Thoracic aorta (tissue), 2 donors: ENCODE results near the gene MPC1L. TPM values are rescaled to one million over a fixed set of nuclear protein-coding genes. Genes with fewer than 3 reads are reported as not detected.

Experiments used
- ATAC-seq: fragments of 150-250 bp; one replicate; pipeline ENCODE4 v1.8.0; 2017; ENCODE audit warnings: low read depth; ENCODE audit not compliant: insufficient number of reproducible peaks, low FRiP score
- DNase-seq: peaks from one replicate; pipeline ENCODE4 v3.0.0-alpha.2; 2020; ENCODE audit warnings: low spot score
- H3K27ac ChIP-seq, 2 donors: fragments of 200-600 bp; sonication (generic); 1 replicate in 1 of 2; 2 replicates in 1 of 2; pipeline ENCODE4 v1.5.1; 2016; ENCODE audit warnings: mild to moderate bottlenecking in 2 of 2, moderate library complexity in 2 of 2
- H3K27me3 ChIP-seq: fragments of 200-600 bp; sonication (generic); replicated peaks from 2 replicates; pipeline ENCODE4 v1.6.0; 2016; ENCODE audit warnings: mild to moderate bottlenecking; ENCODE audit not compliant: insufficient read depth
- H3K36me3 ChIP-seq: fragments of 200-600 bp; sonication (generic); one replicate; pipeline ENCODE4 v1.5.1; 2016
- H3K4me1 ChIP-seq, 2 donors: fragments of 200-600 bp; sonication (generic); 1 replicate in 1 of 2; 2 replicates in 1 of 2; pipeline versions ENCODE4 v1.5.1 to v1.6.0; 2016; ENCODE audit warnings: low read depth in 2 of 2, mild to moderate bottlenecking in 1 of 2; ENCODE audit not compliant: control insufficient read depth in 1 of 2
- H3K4me3 ChIP-seq: fragments of 200-600 bp; sonication (generic); 2 replicates; pipeline ENCODE4 v1.5.1; 2016; ENCODE audit warnings: mild to moderate bottlenecking
- H3K9me3 ChIP-seq: fragments of 200-600 bp; sonication (generic); 2 replicates; pipeline ENCODE4 v1.5.1; 2016
- total RNA-seq, 2 donors: library from RNA; depleted of rRNA; stranded (reverse); fragments of >200 nt; gene quantifications; one replicate each; pipeline versions ENCODE4 v1.1.0 to v1.2.3, GENCODE V29; 2016
- TF ChIP-seq, protein P1 (sequence below): fragments of 200-600 bp; sonication (generic); IDR thresholded peaks from one replicate; pipeline ENCODE4 v1.5.1; 2019; ENCODE audit warnings: antibody characterized with exemption

Gene MPC1L
- total RNA-seq, 2 donors from 2014 or later: not detected

DNA sequence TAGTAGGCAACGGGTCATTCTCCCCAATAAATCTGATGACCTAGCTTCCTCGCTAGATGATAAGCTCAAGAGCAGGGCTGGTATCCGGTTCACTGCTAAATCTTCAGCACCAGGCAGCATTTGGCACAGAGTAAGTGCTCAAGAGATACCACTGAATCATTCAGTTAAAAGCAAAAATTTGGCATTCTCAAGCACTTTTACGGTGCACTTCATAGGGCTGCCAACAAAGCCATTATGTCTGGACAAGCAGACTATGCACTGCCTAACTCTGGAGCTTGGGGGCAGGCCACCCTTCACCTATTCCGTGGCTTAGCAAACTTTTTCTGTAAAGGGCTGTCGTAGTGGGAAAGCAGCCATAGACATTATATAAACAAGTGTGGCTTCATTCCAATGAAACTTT is 47.9 kb downstream of the MPC1L start:
- H3K4me3 ChIP-seq: no peak overlapping the region
- no peaks in the 10 kb centered on the region for H3K36me3 ChIP-seq
- no peak for DNase-seq
- ATAC-seq: no peak
- no peak overlapping the region for H3K27ac ChIP-seq
- TF ChIP-seq, protein P1, sequence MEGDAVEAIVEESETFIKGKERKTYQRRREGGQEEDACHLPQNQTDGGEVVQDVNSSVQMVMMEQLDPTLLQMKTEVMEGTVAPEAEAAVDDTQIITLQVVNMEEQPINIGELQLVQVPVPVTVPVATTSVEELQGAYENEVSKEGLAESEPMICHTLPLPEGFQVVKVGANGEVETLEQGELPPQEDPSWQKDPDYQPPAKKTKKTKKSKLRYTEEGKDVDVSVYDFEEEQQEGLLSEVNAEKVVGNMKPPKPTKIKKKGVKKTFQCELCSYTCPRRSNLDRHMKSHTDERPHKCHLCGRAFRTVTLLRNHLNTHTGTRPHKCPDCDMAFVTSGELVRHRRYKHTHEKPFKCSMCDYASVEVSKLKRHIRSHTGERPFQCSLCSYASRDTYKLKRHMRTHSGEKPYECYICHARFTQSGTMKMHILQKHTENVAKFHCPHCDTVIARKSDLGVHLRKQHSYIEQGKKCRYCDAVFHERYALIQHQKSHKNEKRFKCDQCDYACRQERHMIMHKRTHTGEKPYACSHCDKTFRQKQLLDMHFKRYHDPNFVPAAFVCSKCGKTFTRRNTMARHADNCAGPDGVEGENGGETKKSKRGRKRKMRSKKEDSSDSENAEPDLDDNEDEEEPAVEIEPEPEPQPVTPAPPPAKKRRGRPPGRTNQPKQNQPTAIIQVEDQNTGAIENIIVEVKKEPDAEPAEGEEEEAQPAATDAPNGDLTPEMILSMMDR: no peak
- H3K4me1 ChIP-seq: no peaks in the 10 kb centered on the region
- no peaks in the 10 kb centered on the region for H3K9me3 ChIP-seq
- no peaks in the 10 kb centered on the region for H3K27me3 ChIP-seq

Other genes starting within 250 kb of the MPC1L start
- gene ATP6AP2, start 42.5 kb upstream of the MPC1L start, total RNA-seq: 100 to 1,000 TPM; 126 to 176 TPM
- 10 to 100 TPM in 1 of 2 donors, 1 to 10 TPM in 1; 9.5 to 15.2 TPM for gene CXorf38, start 24.1 kb downstream of the MPC1L start, total RNA-seq
- gene MED14, start 112.1 kb downstream of the MPC1L start, total RNA-seq: 10 to 100 TPM; 25.7 to 94.1 TPM